IPS-NIHi7 (cell line): ENCODE measurements around the gene RASGRP3.
"Not testable (repeated sequence)": the region's sequence is repeated elsewhere in the genome, so short reads cannot be mapped to it uniquely, and the experiment has no call there.

Experiments
- DNase-seq: peaks from one replicate; pipeline ENCODE4 v3.0.0; 2012; ENCODE audit warnings: mixed read lengths; ENCODE audit errors: extremely low spot score

RASGRP3 gene

GRCh38 chr2:33476131-33476792, at the start of gene RASGRP3:
RASGRP3 (plus strand) TSS chr2:33476649; CDS start chr2:33515137, 38,488 bp downstream.
- DNase-seq = peak; percentile 49

- no peak for DNase-seq
Measured at GRCh38 chr2:33426666-33427231, 49.7 kb upstream of the RASGRP3 start.

DNA sequence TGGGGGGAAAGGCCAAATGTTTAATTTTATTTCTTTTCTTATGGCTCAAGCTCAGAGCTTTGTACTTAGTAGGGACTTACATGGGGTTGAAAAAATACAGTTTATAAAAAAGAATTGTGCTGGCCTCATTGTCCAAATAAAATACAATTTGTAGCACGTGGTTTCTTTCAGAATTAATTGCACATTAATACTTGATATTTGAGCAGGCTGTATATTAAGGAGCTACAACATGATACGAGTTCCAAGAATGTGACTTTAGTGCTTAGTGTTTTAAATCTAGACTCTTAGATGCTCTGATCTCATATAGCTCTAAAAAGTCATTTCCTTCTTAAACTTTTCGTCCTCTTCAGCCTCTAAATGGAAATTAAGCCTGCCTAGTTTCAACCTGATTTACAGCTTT, 46.4 kb upstream of the RASGRP3 start:
- DNase-seq = no peak

DNA sequence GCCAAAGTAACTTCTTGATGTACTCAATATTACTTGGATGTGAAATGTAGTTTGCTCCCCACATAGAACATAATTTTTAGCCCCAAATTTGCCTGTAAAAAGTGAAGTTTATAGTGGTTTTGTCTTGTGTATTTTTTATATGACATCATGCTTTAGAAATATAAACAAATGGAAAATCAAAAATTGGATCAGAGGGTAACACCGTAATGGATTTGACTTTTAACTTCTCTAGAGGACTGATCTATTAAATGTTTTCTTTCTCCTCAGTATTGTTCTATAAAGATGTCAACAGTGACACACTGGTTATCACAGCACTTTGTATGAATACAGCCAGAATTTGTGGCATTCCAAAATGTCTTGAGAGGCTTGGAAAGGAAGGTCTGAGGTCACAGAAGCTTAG, 45.6 kb upstream of the RASGRP3 start:
- DNase-seq = no peak

DNA sequence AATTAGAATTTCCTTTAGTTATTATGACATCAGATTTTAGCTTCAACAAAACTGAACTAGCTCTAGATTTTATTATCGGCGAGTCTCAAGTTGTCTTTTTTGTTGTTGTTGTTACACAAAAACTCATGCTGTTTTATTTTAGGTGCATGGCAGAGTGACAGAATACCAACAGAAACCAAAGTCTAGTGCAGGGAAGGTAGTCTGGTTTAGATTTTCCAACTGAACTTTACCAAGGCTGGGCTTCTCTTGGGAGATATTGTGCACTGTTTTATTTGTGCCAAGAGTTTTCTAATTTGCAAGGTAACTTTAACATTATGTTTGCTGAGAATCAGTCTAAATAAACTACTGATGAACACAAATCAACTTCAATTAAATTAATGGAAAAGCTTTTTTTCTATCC, 43.6 kb upstream of the RASGRP3 start:
- no peak for DNase-seq

DNA sequence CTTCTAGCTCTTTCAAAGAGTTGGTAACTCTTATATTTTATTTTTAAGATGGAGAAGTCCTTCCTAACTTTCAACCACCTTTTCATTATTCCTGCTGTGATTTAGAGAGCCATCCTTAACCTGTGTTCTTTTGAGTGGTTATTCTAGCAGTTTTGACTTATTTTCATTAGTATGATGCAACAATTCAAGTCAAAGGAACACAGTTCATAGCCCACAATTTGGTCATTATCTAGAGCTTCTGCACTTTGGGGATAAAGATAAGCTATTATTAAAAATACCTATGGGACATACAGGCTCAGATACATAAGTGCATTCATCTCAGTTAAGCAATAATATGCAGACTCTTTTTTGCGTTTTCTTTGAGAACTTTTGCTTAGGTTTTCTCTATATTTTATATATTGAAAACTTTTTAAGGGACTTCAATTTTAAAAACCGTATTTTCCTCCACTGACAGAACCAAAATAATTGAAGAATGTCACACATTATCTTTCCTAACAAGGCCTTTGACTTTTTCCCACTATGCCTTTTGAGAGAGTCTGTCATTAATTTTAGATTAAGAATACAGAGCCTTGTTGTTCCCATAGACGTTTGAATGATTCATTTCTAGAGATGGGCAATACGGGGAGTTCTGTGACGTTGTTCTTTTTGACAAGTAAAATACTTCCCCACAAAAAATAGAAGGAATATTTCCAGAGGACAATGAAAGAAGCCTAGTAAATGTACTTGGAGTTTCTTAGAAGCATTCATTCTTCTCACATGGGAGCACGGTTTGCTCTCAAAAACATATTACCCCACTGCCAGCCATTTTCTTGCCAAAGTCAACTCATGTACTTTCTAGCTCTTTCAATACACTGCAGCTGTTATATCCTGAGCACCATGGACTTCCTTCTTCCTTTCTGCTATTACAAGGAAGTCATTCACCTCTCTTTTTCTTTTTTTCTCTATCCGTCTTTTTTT, 42.9 kb upstream of the RASGRP3 start:
- no peak for DNase-seq

- DNase-seq = no peak
Measured at GRCh38 chr2:33435518-33435917, 40.9 kb upstream of the RASGRP3 start.

GRCh38 chr2:33436083-33436482, 40.4 kb upstream of the RASGRP3 start:
- no peak for DNase-seq

DNA sequence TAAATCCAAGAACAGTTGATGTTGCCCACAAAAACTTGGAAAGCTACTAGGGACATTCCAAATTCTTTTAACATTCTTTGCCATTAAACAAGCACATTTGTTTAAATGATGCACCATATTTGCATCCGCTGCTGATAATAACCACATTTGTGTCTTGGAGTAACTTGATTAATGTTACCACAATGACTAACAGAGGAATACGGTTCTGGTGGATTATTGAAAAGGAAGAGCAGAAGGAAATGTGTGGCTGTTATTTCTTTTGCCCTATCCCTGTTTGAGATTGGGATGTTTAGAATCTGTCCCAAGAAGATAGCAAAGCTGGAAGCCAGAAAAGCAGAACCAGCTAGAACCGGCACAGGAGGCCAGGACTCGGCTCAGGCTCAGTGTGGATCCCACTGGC, 39.2 kb upstream of the RASGRP3 start:
- no peak for DNase-seq

GRCh38 chr2:33437815-33438214, 38.6 kb upstream of the RASGRP3 start:
- no peak for DNase-seq

- DNase-seq = peak; percentile 76
Measured at GRCh38 chr2:33441235-33441810, 35.1 kb upstream of the RASGRP3 start.

GRCh38 chr2:33442052-33442451, 34.4 kb upstream of the RASGRP3 start:
- not testable (repeated sequence) for DNase-seq

GRCh38 chr2:33442528-33443079, 33.8 kb upstream of the RASGRP3 start:
- DNase-seq = no peak

- DNase-seq = no peak
Measured at GRCh38 chr2:33443274-33443829, 33.1 kb upstream of the RASGRP3 start.

DNA sequence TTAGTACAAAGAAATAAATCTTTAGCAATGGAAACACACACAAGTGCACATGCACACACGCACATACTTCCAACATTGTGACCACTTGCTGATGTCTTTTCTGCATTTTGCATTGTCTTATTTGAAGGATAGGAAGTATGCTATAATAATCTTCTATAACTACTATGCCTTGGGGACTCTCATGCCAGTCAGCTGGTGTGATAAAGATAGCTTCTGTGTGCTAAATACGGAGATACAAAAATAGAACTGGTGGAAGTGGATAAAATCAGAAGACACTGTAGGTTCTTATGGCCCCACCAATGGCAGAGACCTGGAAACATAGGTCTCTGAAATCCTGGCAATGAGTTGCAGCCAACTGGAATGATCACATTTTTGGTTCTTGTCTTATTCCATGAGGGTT, 31.5 kb upstream of the RASGRP3 start:
- DNase-seq = no peak

GRCh38 chr2:33448220-33448899, 28.1 kb upstream of the RASGRP3 start:
- no peak for DNase-seq

DNA sequence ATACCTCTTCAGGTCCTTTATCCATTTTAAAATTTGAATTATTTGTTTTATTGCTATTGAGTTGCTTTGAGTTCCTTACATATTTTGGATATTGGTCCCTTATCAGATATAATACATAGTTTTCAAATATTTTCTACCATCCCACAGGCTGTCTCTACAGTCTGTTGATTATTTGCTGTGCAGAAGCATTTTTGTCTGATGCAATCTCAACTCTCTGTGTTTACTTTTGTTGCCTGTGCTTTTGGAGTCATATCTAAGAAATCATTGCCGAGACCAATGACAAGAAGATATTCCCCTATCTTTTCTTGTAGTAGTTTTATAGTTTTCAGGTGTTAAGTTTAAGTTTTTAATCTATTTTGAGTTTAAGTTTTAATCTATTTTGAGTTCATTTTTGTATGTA, 25.2 kb upstream of the RASGRP3 start:
- no peak for DNase-seq

GRCh38 chr2:33451825-33452224, 24.6 kb upstream of the RASGRP3 start:
- DNase-seq = no peak

GRCh38 chr2:33452545-33452944, 23.9 kb upstream of the RASGRP3 start:
- DNase-seq = no peak

- DNase-seq = no peak
Measured at GRCh38 chr2:33453905-33454479, 22.5 kb upstream of the RASGRP3 start.
